GM10248 (cell line): ENCODE data around the gene GPR137B.

ENCODE experiments used
- CTCF ChIA-PET: fragments of 300-600 bp; sonication (Branson Sonifier 250); formaldehyde crosslinking; extraction: SDS; loops from one replicate; lab custom pipeline; 2021; ENCODE audit warnings: antibody characterized with exemption; lab: Yijun Ruan, JAX
- POLR2A ChIA-PET: fragments of 350-650 bp; sonication (Branson Sonifier 250); formaldehyde crosslinking; extraction: SDS; loops from one replicate; lab custom pipeline; 2020; ENCODE audit warnings: antibody characterized with exemption; lab: Yijun Ruan, JAX
- DNase-seq: peaks from one replicate; pipeline ENCODE4 v3.0.0; 2012; ENCODE audit errors: extremely low spot score
- CTCF ChIP-seq: IDR thresholded peaks from 2 replicates; pipeline ENCODE4 v1.5.1; 2012; ENCODE audit warnings: mild to moderate bottlenecking, low read depth; ENCODE audit errors: extremely low read depth, missing control alignments, control extremely low read depth

The GPR137B gene

GRCh38 chr1:236240675-236241074 lies 98.3 kb downstream of the GPR137B start:
- DNase-seq: no peak
- CTCF ChIA-PET: interaction anchor here (1.0 to 1.1 kb wide), 2 partner anchors 18 to 19 kb away, joined by 3 read pairs; no protein-coding TSS in a partner anchor
- POLR2A ChIA-PET: no interaction called here
- no peak for TF ChIP-seq CTCF

- no peak for TF ChIP-seq CTCF
- no peak for DNase-seq
- POLR2A ChIA-PET: no interaction called here
- CTCF ChIA-PET: no interaction called here
Observed at GRCh38 chr1:236242568-236242967, 100.2 kb downstream of the GPR137B start.

GRCh38 chr1:236247286-236247685 lies 104.9 kb downstream of the GPR137B start:
- DNase-seq: no peak
- TF ChIP-seq CTCF: no peak
- POLR2A ChIA-PET: no interaction called here
- CTCF ChIA-PET: interaction anchor here (0.9 to 1.0 kb wide), 2 partner anchors 9 to 15 kb away, joined by 3 read pairs; no protein-coding TSS in a partner anchor

GRCh38 chr1:236251587-236251986 lies 109.2 kb downstream of the GPR137B start:
- CTCF ChIA-PET: interaction anchor here (1.9 kb wide), 1 partner anchor 10 kb away, joined by 7 read pairs; no protein-coding TSS in a partner anchor
- DNase-seq: no peak
- POLR2A ChIA-PET: no interaction called here
- TF ChIP-seq CTCF: no peak

- POLR2A ChIA-PET: no interaction called here
Observed at GRCh38 chr1:236253119-236253518, 110.8 kb downstream of the GPR137B start.

GRCh38 chr1:236253918-236254637 lies 111.7 kb downstream of the GPR137B start:
- ChIA-PET POLR2A (no interaction called here), CTCF (no interaction called here)
- no peak for TF ChIP-seq CTCF
- no peak for DNase-seq

More at GRCh38 chr1:236253119-236253518, 110.8 kb downstream of the GPR137B start:
- no peak for TF ChIP-seq CTCF
- CTCF ChIA-PET: interaction anchor here (1.9 kb wide), 1 partner anchor 9 kb away, joined by 7 read pairs; no protein-coding TSS in a partner anchor
- no peak for DNase-seq
